ENCODE data around the gene GP1BA.

Gene GP1BA

GRCh38 chr17:4937553-4937952 lies 5.5 kb downstream of the GP1BA start:
- DNase-seq (ENCODE audit: extremely low read depth in 1 of 2, low read depth in 1 of 2), result no peak

DNA sequence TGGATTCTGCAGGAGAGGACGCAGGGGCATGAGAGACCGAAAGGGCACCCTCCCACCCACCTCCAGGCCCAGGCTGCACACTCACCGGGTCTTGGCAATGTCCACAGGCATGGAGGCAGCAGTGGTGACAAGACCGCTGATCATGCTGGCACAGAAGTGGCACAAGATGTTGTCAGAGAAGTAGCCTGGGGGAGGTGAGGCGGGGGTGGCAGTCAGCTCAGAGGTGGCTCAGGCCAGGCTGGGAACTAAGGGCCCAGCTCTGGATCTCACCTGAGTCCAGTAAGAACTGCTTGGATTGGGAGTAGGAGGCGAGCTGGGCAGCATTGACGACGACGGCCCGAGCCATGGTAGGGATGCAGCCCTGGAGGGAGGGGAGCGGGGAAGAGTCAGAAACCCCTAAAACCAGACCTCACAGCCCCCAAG lies 6.0 kb downstream of the GP1BA start:
- no peak for DNase-seq (ENCODE audit: extremely low read depth in 1 of 2, low read depth in 1 of 2)

GRCh38 chr17:4938688-4939545 lies 6.8 kb downstream of the GP1BA start:
- no peak for DNase-seq (ENCODE audit: extremely low read depth in 1 of 2, low read depth in 1 of 2)

GRCh38 chr17:4939546-4939795 lies 7.4 kb downstream of the GP1BA start:
- no peak for DNase-seq (ENCODE audit: extremely low read depth in 1 of 2, low read depth in 1 of 2)

DNA sequence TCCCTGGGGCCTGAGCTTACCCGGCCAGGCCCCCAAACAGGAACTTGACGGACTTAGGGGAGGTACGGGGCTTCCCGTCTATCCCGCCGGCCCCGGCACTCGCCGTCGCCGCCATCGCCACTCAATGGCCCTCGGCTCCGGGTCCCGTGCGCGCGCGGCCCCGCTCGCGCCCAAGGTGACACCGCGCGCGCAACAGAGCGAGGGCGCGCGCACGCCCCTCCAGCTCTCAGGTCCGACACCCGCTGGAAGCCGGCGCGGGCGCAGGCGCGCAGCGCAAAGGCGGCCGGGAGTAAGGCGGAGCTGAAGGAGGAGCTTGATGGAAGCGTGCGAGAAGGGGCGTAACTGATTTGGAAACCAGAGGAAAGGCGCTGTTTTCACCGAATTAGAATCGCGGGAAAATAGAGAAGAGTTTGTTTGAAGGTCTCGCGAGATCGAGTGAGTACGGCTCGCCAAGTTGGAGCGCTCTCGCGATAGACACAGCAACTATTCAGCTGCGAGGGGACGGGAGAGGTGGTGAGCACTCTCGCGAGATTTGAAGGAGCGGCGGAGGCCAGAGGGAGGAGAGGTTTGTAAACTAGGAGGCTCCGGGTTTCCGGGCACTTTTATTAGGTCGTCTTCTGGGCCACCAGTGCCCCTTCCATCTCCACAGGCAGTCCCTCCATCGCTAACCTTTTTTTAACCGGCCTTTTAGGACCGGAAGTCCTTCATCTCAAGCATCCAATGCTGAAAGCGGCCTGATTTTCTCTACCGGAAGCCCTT lies 7.9 kb downstream of the GP1BA start, which contains the start of the genes RNF167 and SLC25A11:
Gene RNF167, plus strand, starts transcription at position 473 of the 759 bp plus-strand sequence. CDS start 642 bp downstream, outside the sequence.
Gene SLC25A11, minus strand, starts transcription at position 251 of the 759 bp plus-strand sequence. Its CDS starts 136 bp downstream, at position 115.
- DNase-seq (ENCODE audit: extremely low read depth in 1 of 2, low read depth in 1 of 2), result peak; percentile 85 to 96

DNA sequence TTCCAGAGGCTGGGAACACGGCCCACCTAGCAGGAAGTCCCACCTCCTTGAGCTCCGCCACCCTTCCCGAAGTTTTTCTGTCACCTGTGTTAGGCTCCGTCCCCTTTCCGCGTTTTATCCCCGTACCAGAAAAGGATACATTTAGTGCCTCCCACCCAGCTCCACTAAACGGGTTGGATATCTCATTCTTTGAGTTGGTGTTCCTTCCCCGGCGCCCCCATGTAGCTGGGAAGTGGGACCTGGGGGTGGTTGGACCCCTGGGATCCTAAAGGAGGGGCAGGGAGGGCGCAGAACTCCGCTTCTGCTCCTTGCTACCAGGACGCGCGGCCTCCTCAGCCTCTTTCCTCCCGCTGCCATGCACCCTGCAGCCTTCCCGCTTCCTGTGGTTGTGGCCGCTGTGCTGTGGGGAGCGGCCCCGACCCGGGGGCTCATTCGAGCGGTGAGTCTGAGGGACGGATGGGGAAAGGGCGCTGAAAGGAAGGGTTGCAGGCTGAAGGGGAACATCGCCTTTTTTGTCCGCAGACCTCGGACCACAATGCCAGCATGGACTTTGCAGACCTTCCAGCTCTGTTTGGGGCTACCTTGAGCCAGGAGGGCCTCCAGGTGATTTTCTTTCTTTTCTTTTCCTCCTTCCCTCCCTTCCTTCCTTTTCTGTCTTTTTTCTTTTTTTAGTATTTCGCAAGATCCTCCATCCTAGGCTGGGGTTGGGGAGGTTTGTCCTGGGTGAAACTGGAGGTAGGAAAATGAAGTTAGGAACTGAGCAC lies 8.7 kb downstream of the GP1BA start:
- DNase-seq (ENCODE audit: extremely low read depth in 1 of 2, low read depth in 1 of 2), result no peak

DNA sequence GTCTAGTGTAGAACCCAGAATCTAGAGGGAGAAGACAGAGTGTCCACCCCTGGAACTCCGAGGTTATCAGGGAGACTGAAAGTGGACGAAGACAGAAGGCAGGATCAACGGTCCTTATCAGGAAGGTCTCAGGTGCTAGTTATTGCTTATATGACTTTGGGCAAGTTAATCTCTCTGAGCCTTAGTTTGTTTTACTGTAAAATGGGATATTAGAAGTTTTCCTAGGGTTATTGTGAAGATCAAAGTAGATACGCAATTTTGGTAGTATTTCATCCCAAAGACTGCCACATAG lies 9.2 kb downstream of the GP1BA start:
- DNase-seq (ENCODE audit: extremely low read depth in 1 of 2, low read depth in 1 of 2), result no peak

GRCh38 chr17:4942760-4943508 lies 10.9 kb downstream of the GP1BA start:
- DNase-seq (ENCODE audit: extremely low read depth in 1 of 2, low read depth in 1 of 2), result no peak

- no peak for DNase-seq (ENCODE audit: extremely low read depth in 1 of 2, low read depth in 1 of 2)
Measured at GRCh38 chr17:4944163-4944553, 12.1 kb downstream of the GP1BA start.

DNA sequence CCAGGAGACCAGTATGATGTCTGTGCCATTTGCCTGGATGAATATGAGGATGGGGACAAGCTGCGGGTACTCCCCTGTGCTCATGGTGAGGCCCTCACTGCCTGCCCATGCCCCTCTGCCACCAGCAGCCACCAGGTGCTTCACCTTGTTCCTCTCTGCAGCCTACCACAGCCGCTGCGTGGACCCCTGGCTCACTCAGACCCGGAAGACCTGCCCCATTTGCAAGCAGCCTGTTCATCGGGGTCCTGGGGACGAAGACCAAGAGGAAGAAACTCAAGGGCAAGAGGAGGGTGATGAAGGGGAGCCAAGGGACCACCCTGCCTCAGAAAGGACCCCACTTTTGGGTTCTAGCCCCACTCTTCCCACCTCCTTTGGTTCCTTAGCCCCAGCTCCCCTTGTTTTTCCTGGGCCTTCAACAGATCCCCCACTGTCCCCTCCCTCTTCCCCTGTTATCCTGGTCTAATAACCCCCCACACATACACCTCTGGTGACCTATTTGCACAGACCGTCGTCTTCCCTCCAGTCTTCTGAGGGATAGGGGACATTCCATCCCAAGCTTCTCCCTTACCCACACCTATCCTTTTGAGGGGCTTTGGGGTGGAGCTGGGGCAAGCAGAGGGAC lies 12.6 kb downstream of the GP1BA start:
- no peak for DNase-seq (ENCODE audit: extremely low read depth in 1 of 2, low read depth in 1 of 2)

- peak in 1 of 2 donors; percentile 63 for DNase-seq (ENCODE audit: extremely low read depth in 1 of 2, low read depth in 1 of 2)
Measured at GRCh38 chr17:4945176-4945943, 13.3 kb downstream of the GP1BA start.

- DNase-seq (ENCODE audit: extremely low read depth in 1 of 2, low read depth in 1 of 2), result no peak
Measured at GRCh38 chr17:4945944-4946280, 13.8 kb downstream of the GP1BA start.

GRCh38 chr17:4946312-4946976 lies 14.4 kb downstream of the GP1BA start:
- DNase-seq (ENCODE audit: extremely low read depth in 1 of 2, low read depth in 1 of 2), result no peak

- DNase-seq (ENCODE audit: extremely low read depth in 1 of 2, low read depth in 1 of 2), result no peak
Measured at GRCh38 chr17:4947010-4947410, 14.9 kb downstream of the GP1BA start.

DNA sequence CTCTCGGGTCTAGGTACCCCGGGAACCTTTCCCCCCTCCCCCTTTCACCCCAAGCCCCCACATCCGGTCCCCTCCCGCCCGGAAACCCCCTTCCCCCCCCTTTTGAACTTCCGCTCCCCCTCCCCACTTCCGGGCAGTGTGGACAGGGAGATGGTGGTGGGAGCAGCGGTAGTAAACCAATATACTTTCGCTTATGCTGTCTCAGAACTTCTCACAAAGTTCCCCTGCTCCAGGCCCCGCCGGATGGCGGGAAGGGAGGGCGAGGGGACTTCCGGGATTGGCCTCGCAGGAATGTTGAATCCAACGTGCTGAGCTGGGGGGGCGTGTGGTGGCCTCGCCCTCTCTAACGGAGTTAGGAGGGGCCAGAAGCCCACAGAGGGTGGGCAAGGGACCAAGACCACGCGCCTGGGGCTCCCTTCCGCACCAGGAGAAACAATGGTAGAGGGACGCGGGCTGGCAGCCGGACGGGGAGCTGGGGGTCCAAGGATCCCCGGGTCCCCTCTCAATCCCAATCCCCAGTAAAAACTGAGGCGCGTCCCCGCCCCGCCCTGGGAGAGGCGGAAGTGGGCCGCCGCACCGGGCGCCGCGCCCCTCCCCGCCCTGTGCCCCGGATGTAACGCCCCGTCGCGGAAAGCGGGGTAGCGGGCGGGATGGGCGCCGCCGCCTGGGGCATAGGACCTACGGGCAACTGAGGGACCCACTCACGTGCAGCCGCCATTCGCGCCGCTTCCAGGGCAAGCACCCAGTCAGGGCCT lies 15.5 kb downstream of the GP1BA start:
- DNase-seq (ENCODE audit: extremely low read depth in 1 of 2, low read depth in 1 of 2), result peak in 1 of 2 donors; percentile 52

DNA sequence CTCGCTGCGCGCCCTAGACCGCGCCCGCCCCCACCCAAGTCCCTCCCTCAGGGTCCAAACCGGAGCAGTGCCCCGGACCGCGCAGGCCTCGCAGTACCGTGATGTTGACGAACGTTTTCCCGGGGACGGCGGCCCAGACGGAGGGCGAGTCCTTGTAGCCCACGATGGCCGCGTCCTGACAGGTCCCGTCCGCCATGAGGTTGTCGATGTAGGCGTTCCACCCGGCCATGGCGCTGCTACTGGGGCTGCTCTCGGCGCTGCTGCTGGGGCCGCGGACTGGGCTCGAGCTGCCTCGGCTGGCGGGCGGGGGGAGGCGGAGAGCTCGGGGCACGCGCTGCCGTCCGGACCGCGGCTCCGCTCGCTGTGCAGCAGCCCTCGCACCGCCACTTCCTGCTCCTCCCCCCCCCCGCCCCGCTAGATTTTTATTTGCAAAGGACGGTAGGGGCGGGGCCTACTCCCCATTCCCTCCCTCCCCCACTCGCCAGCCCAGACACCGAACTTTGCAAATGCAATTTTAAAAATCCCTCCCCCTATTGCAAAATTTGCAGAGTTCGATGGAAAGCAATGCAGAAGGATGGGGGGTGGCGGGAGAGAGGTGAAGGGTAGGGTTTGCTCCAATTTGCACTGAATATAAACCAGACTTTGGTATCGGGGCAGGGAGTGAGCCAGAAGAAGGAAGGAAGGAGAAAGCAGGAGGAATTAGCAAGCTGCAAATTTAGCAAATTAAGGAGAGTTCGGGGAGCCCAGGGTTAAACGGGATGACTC lies 16.3 kb downstream of the GP1BA start, which contains the start of gene PFN1:
Gene PFN1, minus strand, starts transcription at position 365 of the 765 bp plus-strand sequence. Its CDS starts 136 bp downstream, at position 229.
- DNase-seq (ENCODE audit: extremely low read depth in 1 of 2, low read depth in 1 of 2), result peak; percentile 76 to 82

DNA sequence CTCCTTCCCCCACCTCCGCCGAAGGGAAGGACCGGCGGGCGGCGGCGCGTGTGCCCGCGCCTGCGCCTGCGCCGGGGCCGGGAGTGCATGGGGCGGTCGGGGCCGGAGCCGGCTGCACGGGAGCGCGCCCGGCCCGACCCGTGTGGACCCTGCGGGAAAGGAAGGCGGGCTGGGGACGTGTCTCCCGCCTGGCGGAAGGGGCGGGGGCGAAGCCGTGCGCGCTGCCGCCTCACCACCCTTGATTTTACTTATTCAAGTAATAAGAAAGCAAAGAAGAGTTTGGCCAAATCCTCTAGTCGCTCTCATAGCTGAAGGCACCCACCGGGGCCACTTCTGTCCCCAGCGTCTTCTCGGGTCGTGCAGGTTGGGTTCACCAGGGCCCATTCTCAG lies 16.8 kb downstream of the GP1BA start:
- peak in 1 of 2 donors; percentile 51 for DNase-seq (ENCODE audit: extremely low read depth in 1 of 2, low read depth in 1 of 2)

Data from activated CD8-positive, alpha-beta memory T cell treated with anti-CD3 and anti-CD28 coated beads for 1 hour (primary cell).